HCT116 (cell line): Measurements from ENCODE around the gene SCN4B. TPM values are rescaled to one million over a fixed set of nuclear protein-coding genes. Genes with fewer than 3 reads are reported as not detected.

Experiments used
- ATAC-seq: fragments of 200-7000 bp; cut with Tn5 transposase; 2 replicates; pipeline ENCODE4 v1.9.1; 2020; ENCODE audit warnings: mild to moderate bottlenecking, moderate library complexity
- BruUV-seq: library from RNA; stranded (reverse); fragments of 400-500 nt; replicated peaks from 2 replicates; lab custom pipeline; 2021; lab: Mats Ljungman, UMichigan
- CTCF ChIA-PET: fragments of 300-600 bp; sonication (Branson Sonifier 250); formaldehyde crosslinking; loops from one replicate; lab custom pipeline; 2021; ENCODE audit warnings: antibody characterized with exemption; lab: Charles Lee
- POLR2A ChIA-PET: fragments of 300-600, 350-600 bp; sonication (Branson Sonifier 250); formaldehyde crosslinking; loops from one replicate; lab custom pipeline; 2021; ENCODE audit warnings: antibody characterized with exemption; lab: Charles Lee
- RAD21 ChIA-PET, 2 experiments: fragments of 300-600 bp; sonication (Branson Sonifier 250); formaldehyde crosslinking; loops; one replicate each; lab custom pipeline; 2023; ENCODE audit warnings: low total read pairs in 2 of 2; ENCODE audit not compliant: uncharacterized antibody in 2 of 2, unreplicated experiment in 2 of 2, low non-redundant PET in 1 of 2; lab: Charles Lee
- DNase-seq: peaks from one replicate; pipeline ENCODE4 v3.0.0-alpha.2; 2010; ENCODE audit warnings: low read depth, low spot score
- H2AFZ ChIP-seq: fragments of 200-600 bp; shearing (Covaris generic), sonication (generic); 2 replicates; pipeline ENCODE4 v1.6.1; 2017; ENCODE audit warnings: low read depth, mixed run types, mixed read lengths, antibody characterized with exemption, low read length; ENCODE audit not compliant: poor library complexity, severe bottlenecking
- H3K27ac ChIP-seq: 2 replicates; pipeline ENCODE4 v1.5.1; 2012; ENCODE audit warnings: low read depth, low read length
- H3K27me3 ChIP-seq: fragments of 200-600 bp; sonication (generic); 2 replicates; pipeline ENCODE4 v1.6.1; 2016; ENCODE audit warnings: mixed run types, low read length, mixed read lengths; ENCODE audit not compliant: insufficient read depth
- H3K36me3 ChIP-seq, 2 experiments: fragments of 200-500 bp in 1 of 2; fragments of 200-600 bp in 1 of 2; sonication (Bioruptor generic) in 1 of 2; sonication (generic) in 1 of 2; 2 replicates each; pipeline versions ENCODE4 v1.5.1 to v1.6.1; 2014 to 2016; ENCODE audit warnings: low read length in 2 of 2, inconsistent platforms in 1 of 2, mixed read lengths in 1 of 2, mixed run types in 1 of 2; ENCODE audit not compliant: insufficient read depth in 2 of 2, control insufficient read depth in 1 of 2
- H3K4me1 ChIP-seq, 2 experiments: fragments of 200-600 bp in 1 of 2; sonication (generic) in 1 of 2; 2 replicates each; pipeline versions ENCODE4 v1.5.1 to v1.6.1; 2012 to 2017; ENCODE audit warnings: low read length in 2 of 2, inconsistent platforms in 1 of 2, mild to moderate bottlenecking in 1 of 2, mixed read lengths in 1 of 2, mixed run types in 1 of 2, moderate library complexity in 1 of 2; ENCODE audit not compliant: insufficient read depth in 2 of 2, control insufficient read depth in 1 of 2
- H3K4me2 ChIP-seq: fragments of 200-600 bp; sonication (generic); 2 replicates; pipeline ENCODE4 v1.6.1; 2017; ENCODE audit warnings: mixed run types, low read length, mixed read lengths
- H3K4me3 ChIP-seq, 2 experiments: fragments of 200-600 bp in 1 of 2; sonication (generic) in 1 of 2; replicated peaks in 1 of 2; 2 replicates each; pipeline ENCODE4 v1.5.1; 2011 to 2016; ENCODE audit warnings: low read length in 2 of 2, control low read depth in 1 of 2, low read depth in 1 of 2, mild to moderate bottlenecking in 1 of 2, mixed read lengths in 1 of 2, mixed run types in 1 of 2
- H3K79me2 ChIP-seq: fragments of 200-600 bp; sonication (generic); 2 replicates; pipeline ENCODE4 v1.6.1; 2017; ENCODE audit warnings: mild to moderate bottlenecking, mixed run types, low read length, moderate library complexity, mixed read lengths; ENCODE audit not compliant: insufficient read depth
- H3K9ac ChIP-seq: fragments of 200-600 bp; sonication (generic); 2 replicates; pipeline ENCODE4 v1.6.1; 2016; ENCODE audit warnings: low read length, mixed read lengths
- H3K9me2 ChIP-seq: fragments of 200-600 bp; sonication (generic), shearing (Covaris generic); 2 replicates; pipeline ENCODE4 v1.6.1; 2017; ENCODE audit warnings: mixed run types, mild to moderate bottlenecking, moderate library complexity; ENCODE audit not compliant: insufficient read depth
- H3K9me3 ChIP-seq, 2 experiments: fragments of 200-500 bp in 1 of 2; fragments of 200-600 bp in 1 of 2; sonication (Bioruptor generic) in 1 of 2; sonication (generic) in 1 of 2; 2 replicates each; pipeline ENCODE4 v1.6.1; 2014 to 2017; ENCODE audit warnings: low read length in 2 of 2, mixed read lengths in 2 of 2, inconsistent platforms in 1 of 2, low read depth in 1 of 2, mild to moderate bottlenecking in 1 of 2, mixed run types in 1 of 2, moderate library complexity in 1 of 2; ENCODE audit not compliant: control insufficient read depth in 1 of 2, insufficient read depth in 1 of 2
- H4K20me1 ChIP-seq: fragments of 200-600 bp; sonication (generic), shearing (Covaris generic); 2 replicates; pipeline ENCODE4 v1.6.1; 2017; ENCODE audit warnings: mixed run types, mild to moderate bottlenecking, moderate library complexity; ENCODE audit not compliant: insufficient read depth
- EGR1 ChIP-seq: IDR thresholded peaks from 2 replicates; pipeline ENCODE4 v1.6.1; 2012; ENCODE audit warnings: low read depth
- POLR2A ChIP-seq: IDR thresholded peaks from 2 replicates; pipeline ENCODE4 v1.7.0; 2011; ENCODE audit warnings: borderline replicate concordance; ENCODE audit not compliant: insufficient read depth, insufficient read length; ENCODE audit errors: extremely low read depth
- intact Hi-C: fragments of 100-400 bp; cut with micrococcal nuclease; formaldehyde crosslinking; loops from 2 replicates; pipeline ENCODE4 v1.10.0; 2022
- total RNA-seq: library from RNA; stranded (reverse); gene quantifications from one replicate; pipeline ENCODE4 v1.2.1, GENCODE V29; 2021; ENCODE audit not compliant: unreplicated experiment

SCN4B gene
- total RNA-seq, 1 experiment from 2014 or later, result 0.32 TPM

GRCh38 chr11:118090545-118091162 lies 62.0 kb downstream of the SCN4B start:
- RAD21 ChIA-PET, result no interaction called here
- Histone ChIP-seq H3K36me3 (no peaks in the 10 kb centered on the region), H3K4me1 (no peaks in the 10 kb centered on the region; a peak in 1 of 4 replicates), H2AFZ (no peak overlapping the region), H3K27ac (no peak overlapping the region), H3K9me2 (no peaks in the 10 kb centered on the region), H3K4me2 (no peak overlapping the region), H3K27me3 (peaks cover under 1% of the 10 kb centered on the region; the same call in 1 of the 2 replicates), H4K20me1 (no peaks in the 10 kb centered on the region), H3K79me2 (no peaks in the 10 kb centered on the region), H3K4me3 (no peak overlapping the region), H3K9me3 (no peaks in the 10 kb centered on the region; a peak in 1 of 4 replicates), H3K9ac (no peak overlapping the region)
- TF ChIP-seq EGR1, result no peak
- DNase-seq (no peak), ATAC-seq (no peak)
- POLR2A ChIA-PET, result no interaction called here
- intact Hi-C loops, result no loop called here
- BruUV-seq, result no TSS peak
- CTCF ChIA-PET, result no interaction called here

GRCh38 chr11:118088531-118088930 lies 64.1 kb downstream of the SCN4B start:
- Histone ChIP-seq H3K36me3 (no peaks in the 10 kb centered on the region), H3K27me3 (peaks cover 3% of the 10 kb centered on the region; the same call in 1 of the 2 replicates)
- CTCF ChIA-PET, result no interaction called here
- TF ChIP-seq POLR2A, result no peak
- TF ChIP-seq, all 23 proteins: peak for 0
- Histone ChIP-seq H3K9me2 (no peaks in the 10 kb centered on the region), H3K9ac (no peak overlapping the region), H3K4me2 (no peak overlapping the region), H3K4me1 (no peaks in the 10 kb centered on the region; a peak in 1 of 4 replicates), H3K4me3 (no peak overlapping the region), H3K9me3 (no peaks in the 10 kb centered on the region; a peak in 1 of 4 replicates), H2AFZ (no peak overlapping the region), H3K79me2 (no peaks in the 10 kb centered on the region), H3K27ac (no peak overlapping the region), H4K20me1 (no peaks in the 10 kb centered on the region)
- RAD21 ChIA-PET, result no interaction called here
- DNase-seq (no peak), ATAC-seq (no peak)
- POLR2A ChIA-PET, result no interaction called here
- no TSS peak for BruUV-seq
- intact Hi-C loops, result no loop called here
